NOMO-1 treated with dmso at 0.1 percent for 144 hours (cell line): ENCODE measurements around the gene MTMR10.

Source experiments
- DNase-seq: peaks from one replicate; lab custom pipeline; 2025; ENCODE audit not compliant: unreplicated experiment; lab: John Stamatoyannopoulos, UW

MTMR10 gene

GRCh38 chr15:30922480-30923311, 68.7 kb downstream of the MTMR10 start:
- DNase-seq: no peak

- DNase-seq: no peak
Observed at GRCh38 chr15:30921781-30922479, 69.5 kb downstream of the MTMR10 start.

- no peak for DNase-seq
Observed at GRCh38 chr15:30921106-30921505, 70.3 kb downstream of the MTMR10 start.

- DNase-seq: no peak
Observed at GRCh38 chr15:30919877-30920550, 71.4 kb downstream of the MTMR10 start.

GRCh38 chr15:30918366-30918765, 73.1 kb downstream of the MTMR10 start:
- no peak for DNase-seq

GRCh38 chr15:30917675-30918074, 73.8 kb downstream of the MTMR10 start:
- no peak for DNase-seq

GRCh38 chr15:30917013-30917412, 74.4 kb downstream of the MTMR10 start:
- no peak for DNase-seq

GRCh38 chr15:30913761-30914160, 77.7 kb downstream of the MTMR10 start:
- DNase-seq: no peak

GRCh38 chr15:30906366-30906765, 85.1 kb downstream of the MTMR10 start:
- DNase-seq: no peak

GRCh38 chr15:30905821-30906220, 85.6 kb downstream of the MTMR10 start:
- no peak for DNase-seq

GRCh38 chr15:30904812-30905211, 86.6 kb downstream of the MTMR10 start:
- no peak for DNase-seq

- no peak for DNase-seq
Observed at GRCh38 chr15:30903497-30904187, 87.8 kb downstream of the MTMR10 start, which contains the start of gene FAN1. TSS of gene FAN1 (plus strand) at chr15:30903915. CDS start at chr15:30904664, 749 bp downstream.

GRCh38 chr15:30901889-30902288, 89.5 kb downstream of the MTMR10 start:
- DNase-seq: no peak

GRCh38 chr15:30896211-30896606, 95.2 kb downstream of the MTMR10 start:
- no peak for DNase-seq

GRCh38 chr15:30895461-30896210, 95.8 kb downstream of the MTMR10 start:
- DNase-seq: no peak

GRCh38 chr15:30889196-30889595, 102.2 kb downstream of the MTMR10 start:
- no peak for DNase-seq
